NCI-H2196 treated with DMSO at 0.1 percent for 48 hours (cell line): ENCODE data around the gene ZCCHC14.
A peak's percentile ranks its signal among the peaks of the same experiment; 100 is the strongest.

Experiments
- DNase-seq: peaks from one replicate; lab custom pipeline; 2025; ENCODE audit not compliant: unreplicated experiment; lab: John Stamatoyannopoulos, UW

ZCCHC14 gene

DNA sequence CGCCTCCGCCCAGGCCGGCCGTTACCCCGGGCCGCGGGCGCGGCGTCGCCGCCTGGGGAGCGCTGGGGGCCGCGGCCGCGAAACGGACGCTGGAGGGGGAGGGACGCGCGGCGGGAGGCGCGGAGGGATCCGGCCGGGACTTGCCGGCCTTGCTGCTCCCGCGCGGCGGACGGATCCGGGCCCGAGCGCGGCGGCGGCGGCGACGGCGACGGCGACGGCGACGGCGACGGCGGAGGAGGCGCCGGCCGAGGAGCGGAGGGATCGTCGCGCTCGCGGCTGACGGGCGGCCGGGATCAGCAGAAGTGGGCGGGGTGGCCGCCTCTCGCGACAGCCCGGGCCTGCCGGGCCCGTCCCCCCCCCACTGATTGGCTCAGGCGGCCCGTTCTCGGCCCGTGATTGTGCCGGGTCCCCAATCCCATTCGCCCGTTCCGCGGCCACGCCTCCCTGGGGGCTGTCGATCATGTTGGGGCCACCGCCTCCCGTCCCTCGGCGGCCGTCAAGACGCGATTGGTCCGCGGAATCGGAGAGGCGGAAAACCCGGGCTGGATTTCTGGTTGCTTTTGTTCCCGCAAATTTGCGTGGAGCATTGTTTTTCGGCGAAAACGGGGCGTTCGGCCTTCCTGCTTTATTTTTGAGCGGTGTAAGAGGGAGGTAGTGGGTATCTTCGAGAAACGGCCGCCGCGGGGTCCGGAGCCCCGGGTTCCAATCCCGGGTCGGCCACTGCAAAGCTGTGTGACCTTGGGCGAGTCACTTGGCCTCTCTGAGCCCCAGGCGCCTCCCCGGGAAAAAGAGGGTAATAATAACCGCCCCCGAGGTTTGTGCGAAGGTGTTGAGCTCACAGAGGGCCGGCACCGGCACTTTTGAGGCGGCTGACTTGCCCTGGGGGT lies at the start of gene ZCCHC14:
Gene ZCCHC14 (minus strand): TSS at position 304 of the 887 bp plus-strand sequence. CDS start 786 bp downstream, outside the sequence.
- peak; percentile 60 for DNase-seq

DNA sequence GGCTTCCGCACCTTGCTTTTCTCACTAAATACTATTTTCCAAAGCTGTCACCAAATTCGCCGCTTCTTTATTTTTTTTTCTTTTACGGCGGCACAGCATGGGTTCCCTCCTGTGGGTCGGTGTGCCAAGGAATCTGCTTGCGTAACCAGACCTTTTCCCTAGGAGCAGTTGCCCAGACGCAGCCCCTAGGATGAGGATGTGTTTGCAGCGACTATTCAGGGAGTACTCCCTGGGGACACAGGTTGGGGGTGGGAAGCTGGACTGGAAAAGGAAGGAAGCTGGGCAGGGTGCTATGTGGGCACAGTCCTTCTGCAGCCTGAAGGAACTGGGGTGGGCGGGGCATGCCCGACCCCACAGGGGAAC lies 49.0 kb upstream of the ZCCHC14 start:
- DNase-seq = no peak

DNA sequence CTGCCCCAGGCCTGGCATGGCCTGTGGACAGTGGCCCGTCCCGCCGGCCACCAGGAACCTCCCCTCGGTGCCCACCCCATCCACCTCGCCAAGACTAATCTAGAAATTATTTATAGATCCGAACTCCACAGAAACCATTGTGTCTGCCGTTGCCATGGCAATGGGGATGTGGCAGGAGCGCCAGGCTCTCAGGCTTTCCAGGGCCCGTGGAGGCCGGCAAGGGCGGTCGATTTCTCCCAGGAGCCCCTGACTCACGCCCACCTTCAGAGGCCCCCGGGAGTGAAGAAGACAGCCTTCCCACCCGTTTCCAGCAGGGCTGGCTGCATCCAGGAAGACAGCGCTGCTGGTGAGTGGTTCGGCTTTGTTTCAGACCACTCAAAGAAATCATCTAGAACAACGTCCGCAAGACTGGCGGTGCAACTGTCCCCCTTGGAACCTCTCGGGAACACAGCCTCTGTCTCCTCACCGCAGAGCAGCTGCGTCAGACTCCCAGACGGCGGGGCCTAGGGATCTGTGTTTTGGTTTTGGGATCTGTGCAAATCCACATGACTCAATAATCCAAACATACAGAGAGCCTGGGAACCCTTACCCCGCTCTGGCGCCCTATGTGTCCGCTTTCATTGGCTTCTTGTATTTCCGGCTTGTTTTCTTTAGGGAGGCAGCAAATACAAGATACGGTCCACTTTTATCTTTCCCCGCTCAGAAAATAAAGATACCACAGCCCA lies 48.5 kb upstream of the ZCCHC14 start:
- DNase-seq = no peak

DNA sequence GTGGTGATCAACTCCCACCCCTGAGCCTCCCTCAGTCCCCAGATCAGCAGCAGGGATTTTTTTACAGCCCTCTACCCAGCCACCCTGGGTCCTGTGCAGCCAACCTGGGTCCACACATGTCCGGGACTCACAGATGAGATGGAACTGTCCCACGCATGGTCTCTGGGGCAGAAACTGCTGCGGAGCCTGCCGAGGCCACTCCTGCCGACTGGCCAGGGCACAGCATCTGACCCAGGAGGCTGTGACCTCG lies 48.0 kb upstream of the ZCCHC14 start:
- DNase-seq = no peak

DNA sequence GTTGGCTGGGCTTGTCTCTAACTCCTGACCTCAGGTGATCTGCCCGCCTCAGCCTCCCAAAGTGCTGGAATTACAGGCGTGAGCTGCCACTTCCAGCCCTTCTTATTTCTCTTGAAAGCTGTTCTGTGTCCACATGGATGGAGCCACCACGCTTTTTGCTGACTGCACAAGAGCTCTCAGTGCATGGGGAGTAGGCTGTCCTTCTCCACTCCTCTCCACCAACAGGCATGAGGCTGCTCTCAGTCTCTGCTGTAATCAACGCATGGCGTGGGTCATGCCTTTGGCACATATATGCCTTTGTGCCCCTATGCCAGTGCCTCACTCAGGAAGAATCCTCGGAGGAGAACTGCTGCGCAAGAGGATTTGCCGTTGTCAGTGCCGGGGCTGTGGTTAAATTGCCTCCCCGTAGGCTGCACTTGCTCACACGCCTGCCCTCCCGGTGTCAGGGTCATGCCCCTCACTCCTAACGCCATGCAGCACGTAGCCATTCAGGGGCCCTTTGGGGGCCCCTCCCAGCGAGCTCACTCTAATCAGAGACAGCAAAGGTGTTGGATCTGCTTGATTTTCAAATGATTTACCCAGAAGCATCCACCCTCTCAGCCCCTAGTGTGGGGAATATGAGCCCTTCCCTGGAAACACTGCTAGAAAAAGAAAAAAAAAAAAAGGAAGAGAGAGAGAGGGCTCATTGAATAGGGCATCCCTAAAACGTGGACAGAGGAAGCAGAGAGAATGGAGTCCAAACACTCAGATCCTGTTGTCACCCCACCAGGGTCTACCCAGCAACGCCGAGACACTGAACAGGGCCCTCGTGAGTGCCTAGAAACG lies 47.5 kb upstream of the ZCCHC14 start:
- no peak for DNase-seq

DNA sequence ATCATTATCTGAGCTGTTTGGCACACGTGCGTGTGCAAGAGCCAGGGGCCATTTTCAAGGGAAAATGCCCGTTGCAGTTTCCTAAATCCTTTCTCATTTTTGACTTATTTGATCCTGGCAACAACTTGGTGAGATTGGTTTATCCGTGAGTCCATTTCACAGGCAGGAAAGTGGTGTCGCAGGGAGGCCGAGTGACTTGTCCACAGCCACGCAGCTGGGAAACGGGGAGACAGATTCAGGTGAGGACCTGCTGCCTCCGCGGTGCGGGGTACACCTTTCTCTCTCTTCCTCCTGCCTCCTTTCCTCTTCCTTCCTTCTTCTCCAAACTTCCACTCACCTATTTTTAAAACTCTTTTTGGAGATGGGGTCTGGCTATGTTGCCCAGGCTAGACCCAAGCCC lies 46.3 kb upstream of the ZCCHC14 start:
- no peak for DNase-seq

DNA sequence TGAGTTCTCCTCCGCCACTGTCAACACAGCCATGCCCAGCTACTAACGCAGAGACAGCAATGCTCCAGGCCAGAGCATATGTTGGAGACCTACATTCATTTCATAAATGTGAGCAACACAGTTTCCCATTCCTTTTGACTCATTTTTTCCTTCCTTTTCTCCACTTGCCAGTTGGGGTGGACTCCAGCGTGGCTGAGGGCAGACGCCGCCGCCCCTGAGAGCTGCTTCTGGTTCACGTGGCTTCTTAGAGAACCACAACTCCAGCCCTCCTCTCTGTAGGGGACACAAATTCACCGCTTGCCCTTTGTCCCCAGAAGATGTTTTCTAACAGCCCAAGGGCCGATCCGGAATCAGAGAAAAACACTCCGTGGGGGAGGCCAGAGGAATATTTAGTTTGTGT lies 45.8 kb upstream of the ZCCHC14 start:
- DNase-seq = no peak

DNA sequence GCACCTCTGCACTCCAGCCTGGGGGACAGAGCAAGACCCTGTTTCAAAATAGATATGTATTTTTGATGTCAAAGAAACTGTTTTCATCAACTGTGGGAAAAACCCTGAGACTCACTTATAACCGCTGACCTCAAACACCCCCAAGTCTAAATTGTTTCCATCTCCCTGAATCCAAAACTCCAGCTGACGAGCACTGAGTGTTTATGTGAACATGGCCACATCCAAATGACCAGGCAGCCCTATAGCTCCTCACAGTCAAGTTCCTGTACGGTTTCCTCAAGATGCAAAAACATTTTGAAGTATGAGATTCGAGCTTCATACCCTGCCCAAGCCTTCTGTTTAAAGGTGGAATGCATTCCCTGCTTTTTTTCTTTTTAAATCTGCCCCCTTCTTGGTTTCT lies 45.3 kb upstream of the ZCCHC14 start:
- no peak for DNase-seq

DNA sequence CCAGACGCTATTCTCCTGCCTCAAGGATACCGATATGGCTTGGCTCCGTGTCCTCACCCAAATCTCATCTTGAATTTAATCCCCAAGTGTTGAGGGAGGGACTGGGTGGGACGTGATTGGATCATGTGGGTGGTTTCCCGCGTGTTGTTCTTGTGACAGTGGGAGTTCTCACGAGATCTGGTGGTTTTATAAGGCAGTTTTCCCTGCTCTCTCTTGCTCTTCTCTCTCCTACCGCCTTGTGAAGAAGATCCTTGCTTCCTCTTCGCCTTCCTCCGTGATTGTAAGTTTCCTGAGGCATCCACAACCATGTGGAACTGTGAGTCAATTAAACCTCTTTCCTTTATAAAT lies 43.9 kb upstream of the ZCCHC14 start:
- no peak for DNase-seq

DNA sequence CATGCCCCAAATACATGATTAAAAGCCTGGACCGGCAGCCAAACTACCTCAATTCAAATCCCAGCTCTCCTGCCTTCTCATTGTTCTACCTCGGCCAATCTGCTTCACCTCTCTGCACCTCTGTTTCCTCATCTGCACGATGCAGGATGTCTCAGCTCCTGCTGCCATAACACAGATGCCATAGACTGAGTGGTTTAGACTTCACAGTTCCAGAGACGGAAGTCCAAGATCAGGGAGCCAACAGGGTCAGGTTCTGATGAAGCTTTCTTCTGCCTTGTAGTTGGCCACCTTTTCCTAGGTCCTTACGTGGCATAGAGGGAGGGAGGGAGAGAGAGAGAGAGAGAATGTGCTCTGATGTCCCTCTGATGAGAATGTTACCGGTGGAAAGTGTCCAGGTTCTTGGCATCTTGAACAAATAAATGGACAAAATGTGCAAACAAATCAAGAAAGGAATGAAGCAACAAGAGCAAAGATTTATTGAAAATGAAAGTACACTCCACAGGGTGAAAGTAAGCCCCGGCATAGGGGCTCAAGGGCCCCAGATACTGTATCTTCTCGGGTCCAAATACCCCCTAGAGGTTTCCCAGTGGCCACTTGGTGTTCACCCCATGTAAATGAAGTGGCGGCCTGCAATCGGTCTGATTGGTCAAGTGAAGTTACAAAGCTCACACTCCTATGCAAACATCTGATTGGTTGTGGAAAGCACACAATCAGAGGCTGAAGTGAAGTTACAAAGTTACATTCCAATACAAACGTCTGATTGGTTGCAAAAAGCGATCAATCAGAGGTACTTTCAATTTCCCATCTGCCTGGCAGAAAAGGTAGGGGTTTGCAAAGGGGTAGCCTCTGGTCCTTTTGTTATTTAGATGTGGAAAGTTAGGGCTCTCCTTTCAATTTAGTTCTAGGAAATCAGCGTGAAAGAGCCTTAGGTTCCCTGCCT lies 43.3 kb upstream of the ZCCHC14 start:
- DNase-seq = no peak

DNA sequence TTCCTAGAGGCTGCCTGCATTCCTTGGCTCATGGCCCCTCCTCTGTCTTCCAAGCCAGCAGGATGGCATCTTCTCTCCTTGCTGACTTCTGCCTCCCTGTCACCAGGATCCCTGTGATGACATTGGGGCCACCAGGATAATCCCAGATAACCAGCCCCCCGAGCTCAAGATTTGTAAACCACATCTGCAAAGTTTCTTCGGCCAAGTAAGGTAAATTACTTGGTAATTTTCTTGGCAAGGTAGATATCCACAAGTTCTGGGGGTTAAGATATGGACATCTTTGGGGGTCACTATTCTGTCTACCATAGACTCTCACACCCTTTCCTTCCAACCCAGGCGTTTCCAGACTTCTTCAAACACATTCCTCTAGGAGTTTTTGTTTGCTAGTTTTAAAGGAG lies 42.6 kb upstream of the ZCCHC14 start:
- no peak for DNase-seq

DNA sequence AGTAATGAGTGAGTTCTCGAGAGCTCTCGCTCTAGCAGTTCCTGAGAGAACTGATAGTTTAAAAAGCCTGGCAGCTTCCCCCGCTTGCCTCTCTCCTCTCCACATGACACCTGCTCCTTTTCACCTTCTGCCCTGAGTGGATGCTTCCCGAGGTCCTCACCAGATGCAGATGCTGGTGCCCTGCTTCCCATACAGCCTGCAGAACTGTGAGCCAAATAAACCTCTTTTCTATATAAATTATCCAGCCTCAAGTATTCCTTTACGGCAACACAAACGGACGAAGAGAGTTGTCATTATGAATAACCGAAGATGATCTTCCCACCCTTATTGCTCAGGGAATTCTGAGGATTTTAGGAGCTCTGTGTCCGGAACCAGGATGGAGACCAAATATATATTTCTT lies 41.9 kb upstream of the ZCCHC14 start:
- DNase-seq = no peak

DNA sequence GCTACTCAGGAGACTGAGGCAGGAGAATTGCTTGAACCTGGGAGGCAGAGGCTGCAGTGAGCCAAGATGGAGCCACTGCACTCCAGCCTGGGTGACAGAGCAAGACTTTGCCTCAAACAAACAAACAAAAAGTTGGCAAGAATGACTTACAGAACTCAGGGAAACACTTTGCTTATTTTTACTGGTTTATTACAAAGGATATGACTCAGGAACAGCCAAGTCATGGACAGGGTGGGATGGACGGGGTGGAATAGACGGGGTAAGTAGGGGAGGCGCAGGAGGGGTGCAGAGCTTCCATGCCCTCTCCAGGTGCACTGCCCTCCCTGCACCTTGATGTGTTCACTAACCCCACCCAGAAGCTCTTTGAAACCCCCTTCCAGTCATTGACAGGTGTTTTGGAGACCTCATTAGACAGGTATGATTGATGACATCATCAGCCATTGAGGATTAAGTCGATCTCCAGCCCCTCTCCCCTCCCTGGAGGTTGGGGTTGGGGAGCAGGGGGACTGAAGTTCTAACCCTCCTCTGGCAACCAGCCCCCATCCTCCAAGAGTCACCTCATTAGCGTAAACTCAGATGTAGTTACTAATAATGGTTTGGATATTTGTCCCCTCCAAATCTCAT lies 41.3 kb upstream of the ZCCHC14 start:
- no peak for DNase-seq

DNA sequence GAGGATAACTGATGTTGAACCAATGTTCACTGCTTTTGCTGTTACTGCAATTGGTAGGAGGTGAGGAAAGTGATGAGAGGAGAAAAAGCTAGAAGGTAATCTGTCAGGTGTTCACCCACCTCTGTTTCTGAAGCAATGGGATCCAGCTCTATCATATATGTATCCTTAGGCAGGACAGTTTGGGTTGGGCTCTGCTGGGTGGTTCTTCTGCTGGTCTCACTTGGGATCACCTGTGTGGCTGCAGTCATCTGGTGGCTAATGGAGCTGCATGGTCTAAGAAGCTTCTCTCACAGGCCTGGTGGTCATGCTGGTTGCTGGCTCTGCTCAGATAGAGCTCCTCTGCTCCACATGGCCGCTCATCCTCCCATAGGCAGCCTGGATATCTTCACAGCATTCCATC lies 40.2 kb upstream of the ZCCHC14 start:
- no peak for DNase-seq

DNA sequence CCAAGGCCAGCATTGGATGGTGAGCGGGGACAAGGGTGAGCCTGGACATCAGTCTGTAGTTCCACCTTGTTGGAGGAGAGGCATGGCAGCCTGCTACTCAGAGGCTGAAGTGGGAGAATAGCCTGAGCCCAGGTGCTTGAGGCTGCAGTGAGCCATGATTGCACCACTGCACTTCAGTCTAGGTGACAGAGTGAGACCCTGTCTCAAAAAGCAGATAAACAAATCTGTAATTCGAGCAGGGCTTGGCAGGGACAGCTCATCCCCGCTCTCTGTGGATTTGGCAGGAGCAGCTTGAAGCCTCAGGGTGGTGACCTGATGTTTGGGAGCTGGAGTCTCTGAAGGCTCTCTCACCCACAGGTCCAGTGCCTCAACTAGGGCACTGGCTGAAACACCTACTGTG lies 38.6 kb upstream of the ZCCHC14 start:
- DNase-seq = no peak

DNA sequence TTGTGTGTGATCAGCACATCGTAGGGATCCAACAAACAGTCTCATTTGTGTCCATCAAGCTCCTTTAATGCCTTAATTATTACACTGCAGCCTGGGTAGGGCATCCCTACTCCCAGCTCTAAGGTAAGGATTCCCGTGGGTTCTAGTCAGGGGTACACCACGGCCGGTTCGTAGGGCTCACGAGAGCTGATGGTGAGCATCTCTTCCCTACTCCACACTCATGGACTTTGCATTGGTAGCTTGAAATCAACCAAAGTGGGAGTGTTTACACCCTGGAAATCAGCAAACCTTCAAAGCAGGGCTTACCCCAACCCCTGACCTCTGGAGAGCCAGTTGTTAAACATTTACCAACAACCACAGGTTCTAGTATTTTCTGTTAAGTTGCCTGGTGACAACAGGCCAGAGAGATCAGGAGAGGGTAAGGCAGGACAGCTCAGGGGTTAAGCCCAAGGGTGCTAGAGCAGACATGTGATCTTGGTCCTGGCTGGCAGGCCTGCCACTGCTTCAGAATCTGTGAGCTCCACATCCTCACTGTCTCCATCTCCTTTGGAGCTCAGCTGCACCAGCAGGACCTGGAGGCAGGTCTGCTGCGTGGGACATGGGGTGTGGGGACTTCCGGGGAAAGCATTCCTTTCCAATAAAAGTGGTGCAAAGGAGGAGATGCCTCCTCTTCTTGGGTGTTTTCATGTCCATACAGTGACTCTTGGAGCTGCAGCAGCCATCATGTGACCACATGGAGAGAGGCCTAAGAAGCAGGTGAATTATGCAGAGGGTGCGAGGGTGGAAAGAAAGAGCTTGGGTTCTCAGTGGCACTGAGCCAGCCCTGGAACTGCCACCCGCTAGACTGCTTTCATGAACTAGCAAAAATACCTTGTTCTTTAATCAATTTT lies 36.1 kb upstream of the ZCCHC14 start:
- DNase-seq = no peak

DNA sequence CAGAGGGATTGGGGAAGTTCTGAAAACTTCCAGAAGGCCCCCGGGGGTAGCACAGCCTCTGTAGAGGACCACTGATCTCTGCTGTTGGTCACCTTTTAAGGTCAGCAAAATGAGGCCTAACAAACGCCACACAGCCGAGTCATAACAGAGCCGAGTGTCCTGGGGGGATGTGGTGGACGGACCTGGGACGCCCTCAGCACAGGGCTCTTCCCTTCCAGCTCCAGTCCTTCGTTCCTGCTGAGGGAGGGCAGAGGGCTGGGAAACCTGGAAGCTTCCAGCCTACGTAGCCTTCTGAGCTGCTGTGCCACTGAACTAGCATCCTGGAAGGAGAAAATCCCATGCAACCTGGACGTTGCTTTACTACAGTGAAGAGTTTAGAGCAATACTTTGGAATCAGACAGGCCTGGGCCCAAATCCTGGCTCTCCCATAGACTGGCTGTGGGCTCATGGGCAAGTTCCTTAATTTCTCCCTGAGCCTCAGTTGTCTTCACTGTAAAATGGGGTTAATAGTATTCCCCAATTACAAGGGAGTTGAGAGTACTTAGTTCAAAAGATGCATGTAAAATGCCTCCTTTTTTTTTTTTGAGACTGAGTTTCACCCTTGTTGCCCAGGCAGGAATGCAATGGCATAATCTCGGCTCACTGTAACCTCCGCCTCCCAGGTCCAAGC lies 34.4 kb upstream of the ZCCHC14 start:
- no peak for DNase-seq

DNA sequence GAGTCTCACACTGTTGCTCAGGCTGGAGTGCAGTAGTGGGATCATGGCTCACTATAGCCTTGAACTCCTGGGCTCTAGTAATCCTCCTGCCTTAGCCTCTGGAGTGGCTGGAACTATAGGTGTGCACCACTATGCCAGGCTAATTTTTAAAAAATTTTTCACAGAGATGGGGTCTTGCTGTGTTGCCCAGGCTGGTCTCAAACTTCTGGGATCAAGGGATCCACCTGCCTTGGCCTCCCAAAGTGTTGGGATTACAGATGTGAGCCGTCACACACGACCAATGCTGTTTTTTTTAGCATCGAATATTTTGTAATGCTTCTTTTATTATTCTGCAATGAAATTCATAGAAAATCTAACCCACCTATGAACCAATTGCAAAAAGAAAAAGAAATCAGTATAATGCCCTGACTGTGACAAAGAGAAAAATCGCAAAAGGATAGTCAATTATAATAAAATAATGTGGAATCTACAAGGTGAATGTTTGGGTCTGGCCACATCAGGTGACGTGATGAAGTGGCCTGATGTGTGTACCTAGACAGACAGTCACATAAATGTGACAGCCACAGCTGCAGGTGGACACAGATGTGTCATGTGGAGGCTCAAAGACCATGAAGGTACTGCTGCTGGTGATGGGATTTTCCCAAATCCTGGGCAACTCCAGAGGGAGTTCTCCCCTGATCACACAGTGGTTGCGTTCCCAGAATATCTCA lies 33.6 kb upstream of the ZCCHC14 start:
- no peak for DNase-seq
